Loucy (cell line): ENCODE results near the gene RPRD1A.

Experiments
- H2AFZ ChIP-seq: fragments of 200-600 bp; sonication (generic); 2 replicates; pipeline ENCODE4 v1.6.0; 2016; ENCODE audit warnings: antibody characterized with exemption, mild to moderate bottlenecking, low read length, moderate library complexity
- H3F3A ChIP-seq: fragments of 200-600 bp; 2 replicates; pipeline ENCODE4 v1.6.0; 2016; ENCODE audit warnings: antibody characterized with exemption, low read depth, mild to moderate bottlenecking
- H3K27me3 ChIP-seq: fragments of 200-600 bp; sonication (generic); 2 replicates; pipeline ENCODE4 v1.6.1; 2014; ENCODE audit warnings: low read length, mild to moderate bottlenecking; ENCODE audit not compliant: insufficient read depth, poor library complexity, severe bottlenecking
- H3K36me3 ChIP-seq: fragments of 200-600 bp; sonication (generic); 2 replicates; pipeline ENCODE4 v1.6.1; 2016; ENCODE audit warnings: low read length; ENCODE audit not compliant: insufficient read depth
- H3K4me1 ChIP-seq: fragments of 200-600 bp; sonication (generic); 2 replicates; pipeline ENCODE4 v1.5.1; 2014; ENCODE audit warnings: low read length, mild to moderate bottlenecking; ENCODE audit not compliant: insufficient read depth, poor library complexity, severe bottlenecking
- H3K4me2 ChIP-seq: fragments of 200-600 bp; sonication (generic); 2 replicates; pipeline ENCODE4 v1.6.0; 2014; ENCODE audit warnings: antibody characterized with exemption, low read length, low read depth, mild to moderate bottlenecking; ENCODE audit not compliant: poor library complexity, severe bottlenecking
- H3K4me3 ChIP-seq: fragments of 200-600 bp; sonication (generic); 2 replicates; pipeline ENCODE4 v1.5.1; 2014; ENCODE audit warnings: low read length, mild to moderate bottlenecking, mixed read lengths; ENCODE audit not compliant: poor library complexity, severe bottlenecking
- H3K79me2 ChIP-seq: fragments of 200-600 bp; sonication (generic); 2 replicates; pipeline ENCODE4 v1.6.1; 2014; ENCODE audit warnings: low read length; ENCODE audit not compliant: insufficient read depth
- H3K9ac ChIP-seq: fragments of 200-600 bp; sonication (generic); 2 replicates; pipeline ENCODE4 v1.6.0; 2014; ENCODE audit warnings: mild to moderate bottlenecking, low read depth, low read length, moderate library complexity; ENCODE audit not compliant: poor library complexity, severe bottlenecking
- H3K9me2 ChIP-seq: fragments of 200-600 bp; sonication (generic); replicated peaks from 2 replicates; pipeline ENCODE4 v1.6.1; 2016; ENCODE audit warnings: low read depth, low read length, mixed read lengths
- H3K9me3 ChIP-seq: fragments of 200-600 bp; sonication (generic); 2 replicates; pipeline ENCODE4 v1.6.1; 2014; ENCODE audit warnings: mild to moderate bottlenecking, antibody characterized with exemption, low read length, low read depth; ENCODE audit not compliant: insufficient read depth
- H4K20me1 ChIP-seq: fragments of 200-600 bp; sonication (generic); 2 replicates; pipeline ENCODE4 v1.6.0; 2014; ENCODE audit warnings: antibody characterized with exemption, low read length, mild to moderate bottlenecking; ENCODE audit not compliant: insufficient read depth, poor library complexity, severe bottlenecking
- EZH2phosphoT487 ChIP-seq: fragments of 200-600 bp; IDR thresholded peaks from 2 replicates; pipeline ENCODE4 v1.6.1; 2018; ENCODE audit warnings: antibody characterized with exemption, mild to moderate bottlenecking, moderate library complexity, borderline replicate concordance
- TF ChIP-seq, protein P1 (sequence below): fragments of 200-600 bp; sonication (generic); conservative IDR thresholded peaks from 2 replicates; pipeline ENCODE4 v1.5.1; 2014; ENCODE audit warnings: mild to moderate bottlenecking, antibody characterized with exemption, low read length

The RPRD1A gene

DNA sequence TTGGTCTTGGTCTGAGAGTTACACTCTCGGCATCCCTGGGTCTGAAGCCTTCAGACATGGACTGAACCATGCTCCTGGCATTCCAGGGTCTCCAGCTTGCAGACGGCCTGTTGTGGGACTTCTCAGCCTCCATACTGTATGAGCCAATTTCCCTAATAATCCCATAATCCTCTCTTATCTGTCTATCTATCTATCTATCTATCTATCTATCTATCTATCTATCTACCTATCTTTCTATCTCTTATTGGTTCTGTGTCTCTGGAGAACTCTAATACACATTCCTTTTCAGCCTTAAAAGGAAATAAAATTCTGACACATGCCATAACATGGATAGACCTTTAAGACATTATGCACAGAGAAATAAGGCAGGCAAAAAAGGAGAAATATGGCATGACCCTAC is 37.4 kb upstream of the RPRD1A start:
- Histone ChIP-seq H4K20me1 (no peaks in the 10 kb centered on the region), H3K9ac (no peak overlapping the region), H3K9me2 (no peaks in the 10 kb centered on the region), H3K79me2 (no peaks in the 10 kb centered on the region), H3K9me3 (peaks cover 7% of the 10 kb centered on the region; the same call in 1 of the 2 replicates), H3F3A (no peaks in the 10 kb centered on the region), H3K36me3 (peaks cover 15% of the 10 kb centered on the region; the same call in 1 of the 2 replicates), H3K4me3 (no peak overlapping the region), H3K4me1 (no peaks in the 10 kb centered on the region), H3K27me3 (no peaks in the 10 kb centered on the region), H3K4me2 (no peak overlapping the region), H2AFZ (no peak overlapping the region)
- TF ChIP-seq, protein P1, sequence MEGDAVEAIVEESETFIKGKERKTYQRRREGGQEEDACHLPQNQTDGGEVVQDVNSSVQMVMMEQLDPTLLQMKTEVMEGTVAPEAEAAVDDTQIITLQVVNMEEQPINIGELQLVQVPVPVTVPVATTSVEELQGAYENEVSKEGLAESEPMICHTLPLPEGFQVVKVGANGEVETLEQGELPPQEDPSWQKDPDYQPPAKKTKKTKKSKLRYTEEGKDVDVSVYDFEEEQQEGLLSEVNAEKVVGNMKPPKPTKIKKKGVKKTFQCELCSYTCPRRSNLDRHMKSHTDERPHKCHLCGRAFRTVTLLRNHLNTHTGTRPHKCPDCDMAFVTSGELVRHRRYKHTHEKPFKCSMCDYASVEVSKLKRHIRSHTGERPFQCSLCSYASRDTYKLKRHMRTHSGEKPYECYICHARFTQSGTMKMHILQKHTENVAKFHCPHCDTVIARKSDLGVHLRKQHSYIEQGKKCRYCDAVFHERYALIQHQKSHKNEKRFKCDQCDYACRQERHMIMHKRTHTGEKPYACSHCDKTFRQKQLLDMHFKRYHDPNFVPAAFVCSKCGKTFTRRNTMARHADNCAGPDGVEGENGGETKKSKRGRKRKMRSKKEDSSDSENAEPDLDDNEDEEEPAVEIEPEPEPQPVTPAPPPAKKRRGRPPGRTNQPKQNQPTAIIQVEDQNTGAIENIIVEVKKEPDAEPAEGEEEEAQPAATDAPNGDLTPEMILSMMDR, result no peak
- TF ChIP-seq EZH2phosphoT487, result no peak

DNA sequence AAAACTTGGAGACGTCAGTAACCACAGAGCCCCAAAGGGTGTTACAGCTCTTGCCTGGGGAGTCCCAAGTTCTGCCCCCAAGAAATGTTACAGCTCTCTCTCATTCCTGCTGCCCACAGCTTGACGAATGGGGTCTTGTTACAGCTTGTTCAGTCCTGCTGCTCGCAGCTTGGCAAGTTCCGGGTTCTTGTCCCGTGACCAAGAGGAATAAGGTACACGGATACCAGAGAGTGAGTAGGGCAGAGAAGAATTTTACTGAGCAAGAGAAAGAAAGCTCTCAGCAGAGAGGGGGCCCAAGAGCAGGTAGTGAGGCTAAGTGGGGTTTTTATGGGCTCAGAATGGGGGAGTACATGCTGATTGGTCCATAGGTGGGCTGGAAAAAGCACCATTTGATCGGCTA is 34.6 kb upstream of the RPRD1A start:
- Histone ChIP-seq H3K79me2 (no peaks in the 10 kb centered on the region), H3F3A (no peaks in the 10 kb centered on the region), H3K9me2 (no peaks in the 10 kb centered on the region), H3K9me3 (peaks cover 7% of the 10 kb centered on the region; the same call in 1 of the 2 replicates), H3K4me3 (no peak overlapping the region), H3K27me3 (no peaks in the 10 kb centered on the region), H3K36me3 (no peaks in the 10 kb centered on the region), H3K4me1 (no peaks in the 10 kb centered on the region), H3K9ac (no peak overlapping the region), H4K20me1 (no peaks in the 10 kb centered on the region), H3K4me2 (no peak overlapping the region), H2AFZ (no peak overlapping the region)
- TF ChIP-seq EZH2phosphoT487, result no peak
- TF ChIP-seq, protein P1, result no peak

DNA sequence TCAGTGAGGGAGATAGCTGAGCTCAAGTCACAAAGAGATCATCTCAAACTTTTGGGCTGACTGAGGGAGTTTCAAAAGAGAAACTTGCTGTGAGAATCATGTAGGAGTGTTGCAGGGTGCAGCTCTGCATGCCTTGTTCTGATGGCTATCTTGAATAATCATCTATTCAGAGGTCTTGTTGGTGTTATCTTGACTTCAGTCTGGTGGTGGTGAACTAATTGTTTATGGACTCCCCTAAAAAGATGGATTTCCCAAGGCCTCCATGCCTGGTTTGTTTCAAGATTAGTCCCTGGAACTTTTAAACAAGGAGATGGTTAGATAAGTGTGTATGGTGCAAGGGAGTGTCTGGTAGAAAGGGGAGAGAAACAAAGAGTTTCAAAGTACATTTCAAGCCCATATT is 32.0 kb upstream of the RPRD1A start:
- peaks cover 7% of the 10 kb centered on the region; the same call in 1 of the 2 replicates for H3K9me3 ChIP-seq
- H3K79me2 ChIP-seq, result no peaks in the 10 kb centered on the region
- no peak overlapping the region for H3K4me3 ChIP-seq
- TF ChIP-seq EZH2phosphoT487, result no peak
- TF ChIP-seq, protein P1, result no peak
- H3K36me3 ChIP-seq, result no peaks in the 10 kb centered on the region
- H3K4me2 ChIP-seq, result no peak overlapping the region
- H4K20me1 ChIP-seq, result no peaks in the 10 kb centered on the region
- no peaks in the 10 kb centered on the region for H3F3A ChIP-seq
- no peak overlapping the region for H3K9ac ChIP-seq
- no peaks in the 10 kb centered on the region for H3K27me3 ChIP-seq
- no peaks in the 10 kb centered on the region for H3K4me1 ChIP-seq
- no peak overlapping the region; the same call in 1 of the 2 replicates for H2AFZ ChIP-seq
- H3K9me2 ChIP-seq, result no peaks in the 10 kb centered on the region
